ENCODE results near the gene ANKRD33. TPM values are rescaled to one million over a fixed set of nuclear protein-coding genes. Genes with fewer than 3 reads are reported as not detected.

Gene ANKRD33
- total RNA-seq, 1 experiment from 2014 or later = not detected

DNA sequence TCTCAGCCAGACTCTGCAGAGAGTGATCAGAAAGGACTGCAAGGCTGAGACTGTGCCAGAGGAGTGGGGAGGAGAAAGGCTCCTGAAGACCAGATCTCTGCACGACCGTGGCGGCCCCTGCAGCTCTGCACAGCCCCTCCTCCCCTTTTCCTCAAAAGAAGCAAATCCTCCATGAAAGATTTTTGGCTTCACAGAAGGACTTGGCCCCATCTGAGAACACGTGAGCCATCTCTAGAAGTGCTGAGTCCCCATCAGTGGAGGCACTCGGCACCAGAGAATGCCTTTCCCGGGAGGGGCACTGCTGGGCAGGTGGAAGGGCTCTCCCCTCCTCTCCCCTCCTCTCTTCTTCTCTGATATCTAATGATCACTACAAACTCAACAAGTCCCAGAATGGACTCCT is 46.2 kb upstream of the ANKRD33 start:
- Mint-ChIP-seq H3K27ac (ENCODE audit: unreplicated experiment) (no peak overlapping the region), H3K4me1 (ENCODE audit: low read depth, unreplicated experiment) (peaks cover 7% of the 10 kb centered on the region)

DNA sequence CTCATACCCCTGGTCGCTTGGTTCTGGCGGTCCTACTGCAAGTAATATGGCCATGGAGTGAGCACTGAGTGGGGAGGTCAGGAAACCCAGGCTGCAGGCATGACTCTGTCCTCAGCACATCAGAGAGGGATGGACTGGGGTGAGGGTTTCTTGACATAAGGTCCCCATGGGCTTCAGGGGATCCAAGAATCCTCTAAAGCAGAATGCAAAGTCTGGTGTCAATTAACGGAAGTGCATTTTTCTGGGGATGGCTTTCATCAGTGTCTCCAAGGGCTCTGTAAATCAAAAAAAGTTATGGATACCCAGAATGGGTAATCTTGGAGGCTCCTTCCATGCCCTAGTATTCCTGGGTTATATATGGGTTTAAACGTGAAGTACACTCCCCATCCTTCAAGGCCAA is 43.0 kb upstream of the ANKRD33 start:
- H3K4me1 Mint-ChIP-seq (ENCODE audit: low read depth, unreplicated experiment) = peaks cover 7% of the 10 kb centered on the region
- peaks cover 72% of the 10 kb centered on the region for H3K27me3 Mint-ChIP-seq (ENCODE audit: unreplicated experiment)
- TF ChIP-seq, protein P1, sequence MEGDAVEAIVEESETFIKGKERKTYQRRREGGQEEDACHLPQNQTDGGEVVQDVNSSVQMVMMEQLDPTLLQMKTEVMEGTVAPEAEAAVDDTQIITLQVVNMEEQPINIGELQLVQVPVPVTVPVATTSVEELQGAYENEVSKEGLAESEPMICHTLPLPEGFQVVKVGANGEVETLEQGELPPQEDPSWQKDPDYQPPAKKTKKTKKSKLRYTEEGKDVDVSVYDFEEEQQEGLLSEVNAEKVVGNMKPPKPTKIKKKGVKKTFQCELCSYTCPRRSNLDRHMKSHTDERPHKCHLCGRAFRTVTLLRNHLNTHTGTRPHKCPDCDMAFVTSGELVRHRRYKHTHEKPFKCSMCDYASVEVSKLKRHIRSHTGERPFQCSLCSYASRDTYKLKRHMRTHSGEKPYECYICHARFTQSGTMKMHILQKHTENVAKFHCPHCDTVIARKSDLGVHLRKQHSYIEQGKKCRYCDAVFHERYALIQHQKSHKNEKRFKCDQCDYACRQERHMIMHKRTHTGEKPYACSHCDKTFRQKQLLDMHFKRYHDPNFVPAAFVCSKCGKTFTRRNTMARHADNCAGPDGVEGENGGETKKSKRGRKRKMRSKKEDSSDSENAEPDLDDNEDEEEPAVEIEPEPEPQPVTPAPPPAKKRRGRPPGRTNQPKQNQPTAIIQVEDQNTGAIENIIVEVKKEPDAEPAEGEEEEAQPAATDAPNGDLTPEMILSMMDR (IDR thresholded peaks at IDR 0.05; ENCODE audit: unreplicated experiment) = no peak
- no peaks in the 10 kb centered on the region for H3K36me3 Mint-ChIP-seq (ENCODE audit: insufficient read depth, unreplicated experiment)
- BruUV-seq (replicated peaks) = no TSS peak
- no peak for DNase-seq
- H3K4me3 Mint-ChIP-seq (ENCODE audit: low read depth, unreplicated experiment) = no peak overlapping the region
- H3K9me3 Mint-ChIP-seq (ENCODE audit: low read depth, unreplicated experiment) = no peaks in the 10 kb centered on the region
- CTCF ChIA-PET = no interaction called here
- intact Hi-C loops (cut with micrococcal nuclease; ENCODE audit: unreplicated experiment) = no loop called here
- H3K27ac Mint-ChIP-seq (ENCODE audit: unreplicated experiment) = no peak overlapping the region

More for the DNA sequence above, 46.2 kb upstream of the ANKRD33 start:
- CTCF ChIA-PET = no interaction called here
- peaks cover 93% of the 10 kb centered on the region for H3K27me3 Mint-ChIP-seq (ENCODE audit: unreplicated experiment)
- DNase-seq = no peak
- no peak overlapping the region for H3K4me3 Mint-ChIP-seq (ENCODE audit: low read depth, unreplicated experiment)
- no TSS peak for BruUV-seq (replicated peaks)
- TF ChIP-seq, protein P1 (IDR thresholded peaks at IDR 0.05; ENCODE audit: unreplicated experiment) = no peak
- no peaks in the 10 kb centered on the region for H3K36me3 Mint-ChIP-seq (ENCODE audit: insufficient read depth, unreplicated experiment)
- H3K9me3 Mint-ChIP-seq (ENCODE audit: low read depth, unreplicated experiment) = no peaks in the 10 kb centered on the region
- intact Hi-C loops (cut with micrococcal nuclease; ENCODE audit: unreplicated experiment) = no loop called here

DNA sequence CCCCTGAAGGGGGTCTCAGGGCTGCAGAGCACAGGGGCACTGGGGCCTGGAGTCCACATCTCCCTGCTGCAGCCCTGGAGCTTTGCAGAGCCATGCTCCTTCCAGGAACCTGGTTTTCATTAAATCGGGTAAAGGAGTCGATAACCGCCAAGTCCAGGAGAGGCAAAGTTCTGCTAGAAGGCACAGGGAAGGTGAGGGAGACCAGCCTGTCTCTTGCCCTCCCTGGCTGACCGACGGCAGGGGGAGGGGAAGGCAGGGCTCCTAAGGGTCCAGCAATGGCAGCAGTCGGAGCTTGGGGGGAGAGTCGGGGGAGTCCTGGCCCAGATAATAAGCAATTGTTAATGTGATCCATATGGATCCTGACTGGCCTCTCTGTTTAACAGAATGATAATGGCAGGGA is 42.4 kb upstream of the ANKRD33 start:
- Mint-ChIP-seq H3K4me3 (ENCODE audit: low read depth, unreplicated experiment) (no peak overlapping the region), H3K27ac (ENCODE audit: unreplicated experiment) (no peak overlapping the region)
- CTCF ChIA-PET = no interaction called here

DNA sequence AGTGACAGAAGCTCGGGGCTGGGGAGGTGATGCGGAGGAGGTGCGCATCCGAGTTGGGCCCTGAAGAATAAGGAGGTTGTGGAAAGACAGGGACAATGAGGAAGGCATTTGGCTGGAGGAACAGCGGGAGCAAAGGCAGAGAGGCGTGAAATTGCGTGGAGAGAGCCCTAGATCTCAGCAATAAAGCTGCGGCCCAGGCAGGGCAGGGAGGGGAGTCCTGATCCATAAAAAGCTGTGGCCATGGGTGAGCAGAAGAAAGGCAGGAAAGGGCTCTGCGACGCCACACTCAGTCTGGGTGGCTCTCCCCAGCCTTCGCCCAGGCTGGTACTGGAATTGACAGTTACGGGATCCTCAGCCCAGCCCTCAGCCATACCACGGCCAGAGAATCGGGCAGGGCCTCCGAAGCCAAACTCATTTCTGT is 41.6 kb upstream of the ANKRD33 start:
- DNase-seq = no peak
- TF ChIP-seq, protein P1 (IDR thresholded peaks at IDR 0.05; ENCODE audit: unreplicated experiment) = no peak
- intact Hi-C loops (cut with micrococcal nuclease; ENCODE audit: unreplicated experiment) = no loop called here
- Mint-ChIP-seq H3K27ac (ENCODE audit: unreplicated experiment) (no peak overlapping the region), H3K9me3 (ENCODE audit: low read depth, unreplicated experiment) (no peaks in the 10 kb centered on the region), H3K27me3 (ENCODE audit: unreplicated experiment) (peaks cover 75% of the 10 kb centered on the region), H3K4me3 (ENCODE audit: low read depth, unreplicated experiment) (peak overlapping the region; percentile 7), H3K4me1 (ENCODE audit: low read depth, unreplicated experiment) (peaks cover 7% of the 10 kb centered on the region), H3K36me3 (ENCODE audit: insufficient read depth, unreplicated experiment) (no peaks in the 10 kb centered on the region)
- CTCF ChIA-PET = no interaction called here
- BruUV-seq (replicated peaks) = no TSS peak

More for the DNA sequence above, 42.4 kb upstream of the ANKRD33 start:
- H3K9me3 Mint-ChIP-seq (ENCODE audit: low read depth, unreplicated experiment) = no peaks in the 10 kb centered on the region
- peaks cover 72% of the 10 kb centered on the region for H3K27me3 Mint-ChIP-seq (ENCODE audit: unreplicated experiment)
- no peak for DNase-seq
- TF ChIP-seq, protein P1 (IDR thresholded peaks at IDR 0.05; ENCODE audit: unreplicated experiment) = no peak
- intact Hi-C loops (cut with micrococcal nuclease; ENCODE audit: unreplicated experiment) = no loop called here
- H3K36me3 Mint-ChIP-seq (ENCODE audit: insufficient read depth, unreplicated experiment) = no peaks in the 10 kb centered on the region
- no TSS peak for BruUV-seq (replicated peaks)
- H3K4me1 Mint-ChIP-seq (ENCODE audit: low read depth, unreplicated experiment) = peaks cover 7% of the 10 kb centered on the region
